Gastrocnemius medialis (tissue), 4 donors: ENCODE data around the gene NSUN7. TPM values are rescaled to one million over a fixed set of nuclear protein-coding genes. Genes with fewer than 3 reads are reported as not detected.

Experiments
- ATAC-seq, 2 donors: fragments of 150-250 bp; one replicate each; pipeline ENCODE4 v1.9.1; 2016
- DNase-seq, 2 donors: peaks; one replicate each; pipeline ENCODE4 v3.0.0-alpha.2; 2019
- H3K27ac ChIP-seq, 4 donors: fragments of 200-600 bp; sonication (generic); 1 replicate in 1 of 4; 2 replicates in 3 of 4; pipeline ENCODE4 v1.5.1; 2016 to 2018; ENCODE audit warnings: mild to moderate bottlenecking in 2 of 4, moderate library complexity in 1 of 4
- H3K27me3 ChIP-seq, 3 donors: fragments of 200-600 bp; sonication (generic) in 2 of 3; 1 replicate in 1 of 3; 2 replicates in 2 of 3; pipeline versions ENCODE4 v1.5.1 to v1.6.0; 2016 to 2019; ENCODE audit warnings: mild to moderate bottlenecking in 1 of 3, moderate library complexity in 1 of 3
- H3K36me3 ChIP-seq, 2 donors: fragments of 200-600 bp; sonication (generic) in 1 of 2; one replicate each; pipeline ENCODE4 v1.5.1; 2017 to 2018
- H3K4me1 ChIP-seq, 2 donors: fragments of 200-600 bp; sonication (generic) in 1 of 2; one replicate each; pipeline ENCODE4 v1.5.1; 2016 to 2017; ENCODE audit warnings: mild to moderate bottlenecking in 2 of 2
- H3K4me3 ChIP-seq, 4 donors: fragments of 200-600 bp; sonication (generic) in 3 of 4; 1 replicate in 1 of 4; 2 replicates in 3 of 4; pipeline ENCODE4 v1.5.1; 2016 to 2019; ENCODE audit warnings: mild to moderate bottlenecking in 2 of 4
- H3K9me3 ChIP-seq, 3 donors: fragments of 200-600 bp; sonication (generic) in 2 of 3; 1 replicate in 1 of 3; 2 replicates in 2 of 3; pipeline ENCODE4 v1.5.1; 2016 to 2019
- CTCF ChIP-seq, 5 experiments: fragments of 450-650 bp in 3 of 5; fragments of 200-600 bp in 2 of 5; sonication (generic) in 2 of 5; IDR thresholded peaks in 4 of 5; conservative IDR thresholded peaks in 1 of 5; 1 replicate in 4 of 5; 2 replicates in 1 of 5; pipeline ENCODE4 v1.5.1; 2016 to 2019; ENCODE audit warnings: antibody characterized with exemption in 5 of 5, mild to moderate bottlenecking in 3 of 5, moderate library complexity in 3 of 5
- POLR2A ChIP-seq, 2 donors: fragments of 450-650 bp; IDR thresholded peaks; one replicate each; pipeline ENCODE4 v1.6.1; 2017; ENCODE audit warnings: antibody characterized with exemption in 2 of 2, mild to moderate bottlenecking in 2 of 2, moderate library complexity in 2 of 2
- in situ Hi-C, 4 donors: fragments of 200-750 bp; cut with MboI; loops; one replicate each; pipeline versions ENCODE4 v1.15.0 to v1.8.0; 2017; ENCODE audit warnings: low sequenced_read_pairs in 4 of 4
- intact Hi-C: fragments of 100-400 bp; cut with DNase I; formaldehyde crosslinking; loops from one replicate; pipeline ENCODE4 v1.15.1; 2023; ENCODE audit warnings: low total_unique reads
- total RNA-seq, 4 donors: library from RNA; depleted of rRNA; stranded (reverse); fragments of >200 nt; gene quantifications; one replicate each; pipeline versions ENCODE4 v1.1.0 to v1.2.3, GENCODE V29; 2016

NSUN7 gene
- total RNA-seq, 4 donors from 2014 or later, result 0.18 TPM; not detected in 3

DNA sequence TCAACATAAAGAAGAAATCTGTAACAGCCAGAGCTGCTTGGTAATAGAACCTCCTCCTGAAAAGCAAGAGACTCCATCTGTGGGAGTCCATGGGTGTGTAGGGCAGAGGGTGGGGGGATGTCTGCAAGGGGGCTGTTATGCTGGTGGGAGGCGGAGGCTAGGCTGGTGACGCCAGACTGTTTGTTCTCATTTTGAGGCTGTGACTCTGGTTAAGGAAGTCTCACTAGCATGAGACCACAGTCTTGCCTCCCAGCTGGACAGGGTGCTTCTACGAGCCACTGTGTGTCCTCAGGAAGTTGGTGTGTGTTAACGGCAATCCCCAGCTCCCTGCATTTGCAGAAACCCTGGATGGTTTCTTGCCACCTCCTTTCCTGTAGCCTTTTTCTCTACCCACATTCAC lies 79.8 kb downstream of the NSUN7 start:
- ATAC-seq (no peak), DNase-seq (no peak)
- Histone ChIP-seq H3K4me3 (no peak overlapping the region), H3K4me1 (no peaks in the 10 kb centered on the region), H3K36me3 (peaks cover 0 to 6% of the 10 kb centered on the region in 2 donors), H3K9me3 (no peaks in the 10 kb centered on the region), H3K27me3 (no peaks in the 10 kb centered on the region), H3K27ac (no peak overlapping the region)
- intact Hi-C loops, result no loop called here
- in situ Hi-C loops, result no loop called here
- TF ChIP-seq POLR2A (IDR thresholded peaks at IDR 0.05) (no peak), CTCF (IDR thresholded peaks at IDR 0.05 in 4 of 5, conservative IDR thresholded peaks at IDR 0.05 in 1 of 5) (no peak)

- Histone ChIP-seq H3K36me3 (no peaks in the 10 kb centered on the region), H3K4me1 (no peaks in the 10 kb centered on the region), H3K4me3 (no peak overlapping the region), H3K27ac (no peak overlapping the region), H3K9me3 (no peaks in the 10 kb centered on the region), H3K27me3 (no peaks in the 10 kb centered on the region)
- TF ChIP-seq CTCF (IDR thresholded peaks at IDR 0.05 in 4 of 5, conservative IDR thresholded peaks at IDR 0.05 in 1 of 5), result no peak
- no peak for TF ChIP-seq POLR2A (IDR thresholded peaks at IDR 0.05)
- DNase-seq (no peak), ATAC-seq (no peak)
- in situ Hi-C loops, result no loop called here
- intact Hi-C loops, result no loop called here
Measured at GRCh38 chr4:40831146-40831907, 81.6 kb downstream of the NSUN7 start.

DNA sequence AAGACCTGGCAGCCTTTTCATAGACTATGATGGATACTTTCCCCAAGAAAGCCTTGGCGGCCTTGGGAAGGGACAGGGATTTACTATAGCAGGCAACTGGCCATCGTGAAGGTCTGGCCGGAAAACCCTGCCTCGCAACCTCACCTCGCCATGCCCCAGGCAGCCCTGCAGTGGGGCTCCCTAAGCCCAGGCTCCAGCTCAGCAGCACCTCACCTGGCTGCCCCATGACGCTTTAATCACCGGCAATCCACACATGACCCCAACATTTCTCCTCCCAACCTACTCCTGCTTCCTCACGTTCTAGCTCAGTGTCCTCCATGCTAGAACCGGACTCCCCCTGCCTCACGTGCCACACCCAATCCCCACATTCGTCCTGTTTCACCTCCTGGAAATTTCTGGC lies 82.4 kb downstream of the NSUN7 start:
- no peak overlapping the region for H3K4me3 ChIP-seq
- DNase-seq, result no peak
- TF ChIP-seq POLR2A (IDR thresholded peaks at IDR 0.05) (no peak), CTCF (IDR thresholded peaks at IDR 0.05 in 4 of 5, conservative IDR thresholded peaks at IDR 0.05 in 1 of 5) (no peak)
- ATAC-seq, result no peak
- intact Hi-C loops, result no loop called here
- no peak overlapping the region for H3K27ac ChIP-seq
- H3K9me3 ChIP-seq, result no peaks in the 10 kb centered on the region
- no peaks in the 10 kb centered on the region for H3K27me3 ChIP-seq
- no peaks in the 10 kb centered on the region for H3K36me3 ChIP-seq
- H3K4me1 ChIP-seq, result peaks cover 3 to 5% of the 10 kb centered on the region in 2 donors
- in situ Hi-C loops, result no loop called here

- no peak for TF ChIP-seq CTCF (IDR thresholded peaks at IDR 0.05 in 4 of 5, conservative IDR thresholded peaks at IDR 0.05 in 1 of 5)
- no peak for TF ChIP-seq POLR2A (IDR thresholded peaks at IDR 0.05)
- H3K36me3 ChIP-seq, result no peaks in the 10 kb centered on the region
- peaks cover 12 to 13% of the 10 kb centered on the region in 2 donors for H3K4me1 ChIP-seq
- H3K4me3 ChIP-seq, result no peak overlapping the region
- intact Hi-C loops (no loop called here), in situ Hi-C loops (no loop called here)
- DNase-seq (no peak), ATAC-seq (no peak)
- no peak overlapping the region for H3K27ac ChIP-seq
- H3K27me3 ChIP-seq, result no peaks in the 10 kb centered on the region
- H3K9me3 ChIP-seq, result no peaks in the 10 kb centered on the region
Measured at GRCh38 chr4:40833212-40833611, 83.5 kb downstream of the NSUN7 start.
